Measurements from ENCODE around the gene RC3H1.

- TF ChIP-seq MAX (IDR thresholded peaks at IDR 0.05) = no peak
- TF ChIP-seq EGR1 (IDR thresholded peaks at IDR 0.05) = no peak
- TF ChIP-seq, protein P1, sequence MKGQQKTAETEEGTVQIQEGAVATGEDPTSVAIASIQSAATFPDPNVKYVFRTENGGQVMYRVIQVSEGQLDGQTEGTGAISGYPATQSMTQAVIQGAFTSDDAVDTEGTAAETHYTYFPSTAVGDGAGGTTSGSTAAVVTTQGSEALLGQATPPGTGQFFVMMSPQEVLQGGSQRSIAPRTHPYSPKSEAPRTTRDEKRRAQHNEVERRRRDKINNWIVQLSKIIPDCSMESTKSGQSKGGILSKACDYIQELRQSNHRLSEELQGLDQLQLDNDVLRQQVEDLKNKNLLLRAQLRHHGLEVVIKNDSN (IDR thresholded peaks at IDR 0.05) = no peak
- TF ChIP-seq, protein P2, sequence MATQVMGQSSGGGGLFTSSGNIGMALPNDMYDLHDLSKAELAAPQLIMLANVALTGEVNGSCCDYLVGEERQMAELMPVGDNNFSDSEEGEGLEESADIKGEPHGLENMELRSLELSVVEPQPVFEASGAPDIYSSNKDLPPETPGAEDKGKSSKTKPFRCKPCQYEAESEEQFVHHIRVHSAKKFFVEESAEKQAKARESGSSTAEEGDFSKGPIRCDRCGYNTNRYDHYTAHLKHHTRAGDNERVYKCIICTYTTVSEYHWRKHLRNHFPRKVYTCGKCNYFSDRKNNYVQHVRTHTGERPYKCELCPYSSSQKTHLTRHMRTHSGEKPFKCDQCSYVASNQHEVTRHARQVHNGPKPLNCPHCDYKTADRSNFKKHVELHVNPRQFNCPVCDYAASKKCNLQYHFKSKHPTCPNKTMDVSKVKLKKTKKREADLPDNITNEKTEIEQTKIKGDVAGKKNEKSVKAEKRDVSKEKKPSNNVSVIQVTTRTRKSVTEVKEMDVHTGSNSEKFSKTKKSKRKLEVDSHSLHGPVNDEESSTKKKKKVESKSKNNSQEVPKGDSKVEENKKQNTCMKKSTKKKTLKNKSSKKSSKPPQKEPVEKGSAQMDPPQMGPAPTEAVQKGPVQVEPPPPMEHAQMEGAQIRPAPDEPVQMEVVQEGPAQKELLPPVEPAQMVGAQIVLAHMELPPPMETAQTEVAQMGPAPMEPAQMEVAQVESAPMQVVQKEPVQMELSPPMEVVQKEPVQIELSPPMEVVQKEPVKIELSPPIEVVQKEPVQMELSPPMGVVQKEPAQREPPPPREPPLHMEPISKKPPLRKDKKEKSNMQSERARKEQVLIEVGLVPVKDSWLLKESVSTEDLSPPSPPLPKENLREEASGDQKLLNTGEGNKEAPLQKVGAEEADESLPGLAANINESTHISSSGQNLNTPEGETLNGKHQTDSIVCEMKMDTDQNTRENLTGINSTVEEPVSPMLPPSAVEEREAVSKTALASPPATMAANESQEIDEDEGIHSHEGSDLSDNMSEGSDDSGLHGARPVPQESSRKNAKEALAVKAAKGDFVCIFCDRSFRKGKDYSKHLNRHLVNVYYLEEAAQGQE (IDR thresholded peaks at IDR 0.05; ENCODE audit: low read depth) = no peak
- no peak for TF ChIP-seq RAD21 (IDR thresholded peaks at IDR 0.05; ENCODE audit: low read depth)
- TF ChIP-seq EP300 (IDR thresholded peaks at IDR 0.05; ENCODE audit: borderline replicate concordance) = no peak
- no peak for TF ChIP-seq NFIC (IDR thresholded peaks at IDR 0.05)
- TF ChIP-seq YY1 (IDR thresholded peaks at IDR 0.05; ENCODE audit: low read depth) = no peak
- no peak for TF ChIP-seq TAF1 (IDR thresholded peaks at IDR 0.05; ENCODE audit: low read depth)
- no peak for TF ChIP-seq FOXM1 (IDR thresholded peaks at IDR 0.05; ENCODE audit: borderline replicate concordance, low read depth)
- no peak for TF ChIP-seq CEBPB (IDR thresholded peaks at IDR 0.05)
- no peak for TF ChIP-seq TEAD4 (IDR thresholded peaks at IDR 0.05)
- no peak for TF ChIP-seq CREB1 (IDR thresholded peaks at IDR 0.05; ENCODE audit: low read depth)
These were observed 1.3 kb upstream of the RC3H1 start for GRCh38 chr1:174023440-174023839.
